Stomach (tissue), 9 donors: ENCODE data around the gene GABRG2. TPM values are rescaled to one million over a fixed set of nuclear protein-coding genes. Genes with fewer than 3 reads are reported as not detected.

Source experiments
- DNase-seq, 2 donors: peaks; one replicate each; pipeline versions ENCODE4 v3.0.0 to v3.0.0-alpha.2; 2013 to 2019
- H3K27ac ChIP-seq, 5 donors: fragments of 200-600 bp in 4 of 5; sonication (generic) in 4 of 5; one replicate each; pipeline ENCODE4 v1.5.1; 2013 to 2019; ENCODE audit warnings: mild to moderate bottlenecking in 1 of 5, moderate library complexity in 1 of 5
- H3K27me3 ChIP-seq, 3 donors: fragments of 200-600 bp; sonication (generic); one replicate each; pipeline ENCODE4 v1.5.1; 2017 to 2019; ENCODE audit warnings: mixed run types in 1 of 3
- H3K36me3 ChIP-seq, 4 donors: fragments of 200-600 bp; sonication (generic); 1 replicate in 3 of 4; 2 replicates in 1 of 4; pipeline ENCODE4 v1.5.1; 2016 to 2019
- H3K4me1 ChIP-seq, 4 donors: fragments of 200-600 bp; sonication (generic); one replicate each; pipeline ENCODE4 v1.5.1; 2016 to 2019
- H3K4me3 ChIP-seq, 4 donors: fragments of 200-600 bp; sonication (generic) in 3 of 4; one replicate each; pipeline ENCODE4 v1.5.1; 2016 to 2019; ENCODE audit warnings: mild to moderate bottlenecking in 1 of 4
- H3K9me3 ChIP-seq, 4 donors: fragments of 200-600 bp; sonication (generic); one replicate each; pipeline ENCODE4 v1.5.1; 2016 to 2019
- EP300 ChIP-seq: sonication (generic); formaldehyde crosslinking; IDR thresholded peaks from one replicate; pipeline ENCODE4 v1.6.1; 2017; ENCODE audit warnings: antibody characterized with exemption
- POLR2A ChIP-seq, 4 donors: fragments of 450-650 bp; IDR thresholded peaks; one replicate each; pipeline ENCODE4 v1.6.1; 2016; ENCODE audit warnings: antibody characterized with exemption in 4 of 4, control low read depth in 2 of 4, mild to moderate bottlenecking in 1 of 4, moderate library complexity in 1 of 4
- POLR2AphosphoS5 ChIP-seq, 3 donors: sonication (generic); formaldehyde crosslinking; IDR thresholded peaks; one replicate each; pipeline ENCODE4 v1.6.1; 2016; ENCODE audit warnings: antibody characterized with exemption in 3 of 3
- WGBS, 5 donors: extraction: QIAGEN DNeasy Blood & Tissue Kit in 3 of 5; methylation state at CpG; one replicate each; pipeline versions ENCODE4 v1.1.5 to v1.1.7; 2013 to 2018; 5-methylcytosine and 5-hydroxymethylcytosine counted together
- intact Hi-C: fragments of 100-400 bp; cut with DNase I; formaldehyde crosslinking; loops from one replicate; pipeline ENCODE4 v1.15.1; 2023; ENCODE audit warnings: low total_unique reads
- polyA plus RNA-seq, 3 donors: library from polyadenylated mRNA; stranded (reverse); fragments of 200-250 nt; gene quantifications; one replicate each; pipeline ENCODE4 v1.2.3, GENCODE V29; 2013
- total RNA-seq, 5 donors: library from RNA; depleted of rRNA; stranded (reverse); fragments of >200 nt; gene quantifications; one replicate each; pipeline versions ENCODE4 v1.1.0 to v1.2.3, GENCODE V29; 2014 to 2016
- TF ChIP-seq, protein P1 (sequence below), 7 experiments: fragments of 450-650 bp in 4 of 7; fragments of 200-600 bp in 3 of 7; sonication (generic) in 3 of 7; IDR thresholded peaks; one replicate each; pipeline ENCODE4 v1.5.1; 2016 to 2019; ENCODE audit warnings: antibody characterized with exemption in 7 of 7, control low read depth in 2 of 7, mild to moderate bottlenecking in 1 of 7
- donor health status: healthy with polysubstance abuse.
- donor health status: Bipolar disorder and iron deficiency.
- donor health status: healthy.

The GABRG2 gene
- total and polyA plus RNA-seq, 8 donors, result 0.06 to 1.1 (median 0.17) TPM; not detected in 4

DNA sequence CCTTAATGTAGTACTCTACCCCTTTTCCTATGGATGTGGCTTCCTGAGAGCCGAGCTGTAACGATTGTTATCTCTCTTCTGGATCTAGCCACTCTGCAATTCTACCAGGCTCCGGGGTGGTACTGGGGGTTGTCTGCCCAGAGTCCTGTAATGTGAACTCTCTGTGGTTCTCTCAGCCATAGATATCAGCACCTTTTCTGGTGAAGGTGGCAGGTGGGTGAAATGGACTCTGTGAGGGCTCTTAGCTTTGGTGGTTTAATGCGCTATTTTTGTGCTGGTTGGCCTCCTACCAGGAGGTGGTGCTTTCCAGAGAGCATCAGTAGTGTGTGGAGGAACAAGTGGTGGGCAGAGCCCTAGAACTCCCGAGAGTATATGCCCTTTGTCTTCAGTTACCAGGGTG, 122.1 kb downstream of the GABRG2 start:
- 79 to 89% (median 83%) methylated on average over 5 of the region's 5 CpGs for WGBS, 5 donors
- TF ChIP-seq, protein P1, sequence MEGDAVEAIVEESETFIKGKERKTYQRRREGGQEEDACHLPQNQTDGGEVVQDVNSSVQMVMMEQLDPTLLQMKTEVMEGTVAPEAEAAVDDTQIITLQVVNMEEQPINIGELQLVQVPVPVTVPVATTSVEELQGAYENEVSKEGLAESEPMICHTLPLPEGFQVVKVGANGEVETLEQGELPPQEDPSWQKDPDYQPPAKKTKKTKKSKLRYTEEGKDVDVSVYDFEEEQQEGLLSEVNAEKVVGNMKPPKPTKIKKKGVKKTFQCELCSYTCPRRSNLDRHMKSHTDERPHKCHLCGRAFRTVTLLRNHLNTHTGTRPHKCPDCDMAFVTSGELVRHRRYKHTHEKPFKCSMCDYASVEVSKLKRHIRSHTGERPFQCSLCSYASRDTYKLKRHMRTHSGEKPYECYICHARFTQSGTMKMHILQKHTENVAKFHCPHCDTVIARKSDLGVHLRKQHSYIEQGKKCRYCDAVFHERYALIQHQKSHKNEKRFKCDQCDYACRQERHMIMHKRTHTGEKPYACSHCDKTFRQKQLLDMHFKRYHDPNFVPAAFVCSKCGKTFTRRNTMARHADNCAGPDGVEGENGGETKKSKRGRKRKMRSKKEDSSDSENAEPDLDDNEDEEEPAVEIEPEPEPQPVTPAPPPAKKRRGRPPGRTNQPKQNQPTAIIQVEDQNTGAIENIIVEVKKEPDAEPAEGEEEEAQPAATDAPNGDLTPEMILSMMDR (IDR thresholded peaks at IDR 0.05), result no peak
- TF ChIP-seq POLR2AphosphoS5 (IDR thresholded peaks at IDR 0.05), result no peak
- TF ChIP-seq POLR2A (IDR thresholded peaks at IDR 0.05), result no peak
- no peak for TF ChIP-seq EP300
- DNase-seq, result no peak
- no peak overlapping the region for H3K27ac ChIP-seq
- H3K27me3 ChIP-seq, result no peaks in the 10 kb centered on the region
- H3K36me3 ChIP-seq, result no peaks in the 10 kb centered on the region
- no peaks in the 10 kb centered on the region for H3K4me1 ChIP-seq
- no peaks in the 10 kb centered on the region for H3K9me3 ChIP-seq
- intact Hi-C loops, result no loop called here
- no peak overlapping the region for H3K4me3 ChIP-seq

DNA sequence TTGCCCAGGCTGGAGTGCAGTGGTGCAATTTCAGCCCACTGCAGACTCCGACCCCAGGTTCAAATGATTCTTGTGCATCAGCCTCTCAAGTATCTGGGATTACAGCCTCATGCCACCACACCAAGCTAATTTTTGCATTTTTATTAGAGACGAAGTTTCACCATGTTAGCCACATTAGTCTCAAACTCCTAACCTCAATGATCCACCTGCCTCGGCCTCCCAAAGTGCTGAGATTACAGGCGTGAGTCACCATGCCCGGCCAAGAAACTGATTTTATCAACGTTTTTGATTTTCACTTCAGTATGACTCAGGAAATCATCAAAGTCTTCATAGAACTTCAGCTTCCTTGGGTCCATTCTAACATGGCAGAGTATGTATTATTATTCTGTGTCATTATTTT, 125.4 kb downstream of the GABRG2 start:
- no peak for DNase-seq
- Histone ChIP-seq H3K9me3 (no peaks in the 10 kb centered on the region), H3K27me3 (no peaks in the 10 kb centered on the region), H3K27ac (no peak overlapping the region), H3K4me1 (no peaks in the 10 kb centered on the region), H3K36me3 (no peaks in the 10 kb centered on the region), H3K4me3 (no peak overlapping the region)
- 75 to 85% (median 80%) methylated on average over 6 of the region's 6 CpGs for WGBS, 5 donors
- intact Hi-C loops, result no loop called here
- TF ChIP-seq, protein P1 (IDR thresholded peaks at IDR 0.05), result no peak
- TF ChIP-seq EP300, result no peak
- TF ChIP-seq POLR2A (IDR thresholded peaks at IDR 0.05), result no peak
- TF ChIP-seq POLR2AphosphoS5 (IDR thresholded peaks at IDR 0.05), result no peak

DNA sequence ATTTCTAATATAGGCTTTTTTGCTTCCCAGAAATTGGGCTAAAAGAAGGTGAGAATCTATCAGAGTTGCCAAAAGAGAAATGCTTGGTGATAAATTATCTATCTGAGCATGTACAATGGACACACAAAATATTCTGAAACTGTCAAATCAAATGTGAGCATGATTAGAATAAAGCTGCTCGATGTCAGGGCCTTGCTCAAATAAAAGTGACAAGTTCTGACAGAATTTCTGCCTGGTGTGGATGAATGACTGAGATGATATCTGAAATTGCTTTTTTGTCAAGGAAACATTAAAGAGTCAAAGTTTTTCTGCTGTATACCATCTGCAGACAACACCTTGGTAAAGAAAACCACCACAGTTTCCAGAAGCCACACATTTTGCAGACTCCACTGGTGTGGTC, 128.8 kb downstream of the GABRG2 start:
- Histone ChIP-seq H3K27ac (no peak overlapping the region), H3K4me1 (no peaks in the 10 kb centered on the region), H3K9me3 (no peaks in the 10 kb centered on the region), H3K36me3 (no peaks in the 10 kb centered on the region), H3K4me3 (no peak overlapping the region), H3K27me3 (no peaks in the 10 kb centered on the region)
- intact Hi-C loops, result no loop called here
- TF ChIP-seq POLR2A (IDR thresholded peaks at IDR 0.05) (no peak), POLR2AphosphoS5 (IDR thresholded peaks at IDR 0.05) (no peak), EP300 (no peak)
- TF ChIP-seq, protein P1 (IDR thresholded peaks at IDR 0.05), result no peak
- no peak for DNase-seq
- WGBS, 5 donors, result 29 to 58% (median 50%) methylated on average over 1 of the region's 1 CpG

DNA sequence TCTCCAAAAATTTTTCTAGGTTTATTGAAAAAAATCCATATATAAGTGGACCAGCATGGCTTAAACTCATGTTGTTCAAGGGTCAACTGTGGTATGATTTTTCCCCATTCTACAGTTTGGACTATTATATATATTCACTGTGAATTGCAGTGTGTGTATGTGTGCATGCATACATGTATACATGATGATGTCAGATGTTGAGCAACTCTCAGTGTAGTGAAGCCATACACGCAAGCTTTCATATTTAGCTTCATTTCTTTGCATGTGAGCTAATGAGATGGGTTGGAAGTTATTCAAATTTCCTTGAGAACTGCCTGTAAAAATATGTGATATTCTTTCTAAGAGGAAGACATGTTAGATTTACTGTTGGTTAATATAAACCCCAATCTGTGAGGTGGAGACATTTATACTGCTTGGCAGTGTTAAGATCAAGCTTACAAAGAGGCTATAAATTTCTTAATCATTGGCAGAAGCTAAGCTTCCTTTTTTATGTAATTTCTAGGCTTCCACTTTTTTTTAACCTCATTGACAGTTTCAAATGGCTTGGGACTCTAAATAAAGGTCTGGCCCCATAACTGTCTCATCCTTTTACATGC, 134.8 kb downstream of the GABRG2 start:
- H3K4me1 ChIP-seq, result no peaks in the 10 kb centered on the region
- TF ChIP-seq EP300 (no peak), POLR2AphosphoS5 (IDR thresholded peaks at IDR 0.05) (no peak), POLR2A (IDR thresholded peaks at IDR 0.05) (no peak)
- TF ChIP-seq, protein P1 (IDR thresholded peaks at IDR 0.05), result no peak
- no peaks in the 10 kb centered on the region for H3K36me3 ChIP-seq
- 73 to 89% (median 80%) methylated on average over 1 of the region's 1 CpG for WGBS, 5 donors
- H3K27ac ChIP-seq, result no peak overlapping the region
- no peak for DNase-seq
- no peaks in the 10 kb centered on the region for H3K27me3 ChIP-seq
- intact Hi-C loops, result no loop called here
- H3K9me3 ChIP-seq, result no peaks in the 10 kb centered on the region
- H3K4me3 ChIP-seq, result no peak overlapping the region

Other genes starting within 250 kb of the GABRG2 start
- under 1 TPM in 1 of 5 donors, not detected in 4; 0.92 TPM for gene GABRA1, start 219.7 kb upstream of the GABRG2 start, total RNA-seq
- gene GABRA1, start 219.7 kb upstream of the GABRG2 start, polyA plus RNA-seq, result under 1 TPM in 2 of 3 donors, not detected in 1; 0.05 to 0.75 TPM